HG02884 (cell line): ENCODE measurements around the gene RIIAD1.

Experiments used
- ATAC-seq: cut with Tn5 transposase; IDR thresholded peaks from one replicate; pipeline ENCODE4 v1.9.1; 2021; ENCODE audit warnings: mild to moderate bottlenecking, moderate library complexity; ENCODE audit not compliant: unreplicated experiment

Gene RIIAD1

DNA sequence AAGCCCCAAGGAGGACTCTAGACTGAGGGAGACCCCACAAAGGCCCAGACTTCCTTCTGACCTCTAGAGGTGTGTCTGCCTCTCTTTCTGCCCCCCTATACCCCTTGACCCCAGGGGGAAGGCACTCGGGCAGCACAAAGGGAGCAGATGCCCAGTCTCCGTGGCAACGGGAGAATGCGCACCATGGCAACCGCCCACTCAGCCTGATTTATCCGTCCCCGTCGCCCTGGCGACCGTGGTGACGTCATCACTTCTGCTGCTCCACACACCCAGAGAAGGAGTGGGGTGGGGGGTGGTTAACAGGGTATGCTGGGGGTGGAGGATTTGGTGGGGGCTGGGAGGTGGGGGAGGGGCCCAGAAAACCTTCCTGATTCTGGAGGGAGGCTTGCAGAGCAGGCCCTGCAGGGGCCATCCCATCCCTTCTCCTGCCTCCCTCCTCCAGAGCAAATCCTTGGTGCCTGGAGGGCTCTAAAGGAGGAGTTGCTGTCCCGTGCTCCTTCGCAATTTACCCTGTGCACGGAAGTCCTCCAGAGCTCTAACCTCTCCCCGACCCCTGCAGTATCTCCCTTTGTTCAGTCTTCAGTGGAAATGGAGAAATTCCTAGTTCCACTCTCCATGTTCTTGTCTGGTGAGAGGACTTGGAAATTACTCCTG is 11.0 kb upstream of the RIIAD1 start:
- ATAC-seq, result no peak

DNA sequence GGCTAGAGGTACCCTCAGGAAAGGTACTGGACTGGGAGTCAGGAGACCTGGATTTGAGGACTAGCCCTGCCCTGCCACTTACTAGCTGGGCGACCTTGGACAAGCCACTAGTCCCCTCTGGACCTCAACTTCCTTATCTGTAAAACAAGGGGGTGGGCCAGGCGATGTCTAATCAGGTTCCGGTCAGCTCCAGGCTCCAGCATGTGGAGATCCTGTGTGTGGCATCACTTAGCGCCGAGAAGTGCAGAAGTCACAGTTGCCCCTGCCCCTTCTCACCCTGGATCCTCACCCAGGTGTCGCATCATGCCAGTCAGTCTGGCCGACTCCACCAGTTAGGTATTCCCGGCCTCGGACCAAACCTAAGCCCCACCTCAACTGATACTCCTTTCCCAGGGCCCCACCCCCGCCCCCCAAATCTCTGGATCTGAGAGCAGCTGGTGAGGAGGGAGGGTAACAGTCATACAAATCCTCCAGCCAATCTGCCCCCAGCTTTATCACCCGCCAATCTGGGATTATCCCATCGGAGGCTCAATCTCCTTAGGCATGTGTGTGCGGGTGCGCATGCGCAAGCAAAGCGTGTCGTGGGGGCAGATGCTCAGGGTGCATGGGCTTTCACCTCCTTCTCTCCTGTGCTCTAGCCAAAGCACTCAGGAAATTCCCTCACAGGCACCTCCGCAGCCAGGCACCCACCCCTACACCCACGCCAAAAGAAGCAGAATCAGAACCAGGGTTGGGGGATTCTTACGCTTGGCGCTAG is 10.1 kb upstream of the RIIAD1 start:
- no peak for ATAC-seq

DNA sequence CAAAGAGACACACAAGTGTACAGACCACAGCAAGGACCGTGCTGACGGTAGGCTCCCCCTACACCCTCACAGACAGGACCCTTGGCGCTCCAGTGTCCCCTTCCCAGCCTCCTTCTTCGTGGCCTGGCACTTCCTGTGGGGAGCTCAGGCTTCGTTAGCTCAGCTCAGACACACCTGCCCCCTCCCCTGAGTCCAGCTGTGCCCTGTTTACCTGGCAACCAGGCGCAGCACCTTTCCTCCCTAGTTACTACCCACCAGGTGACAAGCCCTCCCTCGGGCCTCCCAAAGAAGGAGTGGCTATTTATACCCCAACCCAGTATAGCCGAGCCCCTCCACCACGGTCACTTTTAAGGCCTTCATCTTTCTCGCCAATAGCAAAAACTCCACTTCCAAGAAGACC is 9.4 kb upstream of the RIIAD1 start:
- no peak for ATAC-seq

GRCh38 chr1:151713044-151713443 is 8.3 kb upstream of the RIIAD1 start:
- no peak for ATAC-seq

- no peak for ATAC-seq
Observed at GRCh38 chr1:151713874-151714273, 7.4 kb upstream of the RIIAD1 start.

DNA sequence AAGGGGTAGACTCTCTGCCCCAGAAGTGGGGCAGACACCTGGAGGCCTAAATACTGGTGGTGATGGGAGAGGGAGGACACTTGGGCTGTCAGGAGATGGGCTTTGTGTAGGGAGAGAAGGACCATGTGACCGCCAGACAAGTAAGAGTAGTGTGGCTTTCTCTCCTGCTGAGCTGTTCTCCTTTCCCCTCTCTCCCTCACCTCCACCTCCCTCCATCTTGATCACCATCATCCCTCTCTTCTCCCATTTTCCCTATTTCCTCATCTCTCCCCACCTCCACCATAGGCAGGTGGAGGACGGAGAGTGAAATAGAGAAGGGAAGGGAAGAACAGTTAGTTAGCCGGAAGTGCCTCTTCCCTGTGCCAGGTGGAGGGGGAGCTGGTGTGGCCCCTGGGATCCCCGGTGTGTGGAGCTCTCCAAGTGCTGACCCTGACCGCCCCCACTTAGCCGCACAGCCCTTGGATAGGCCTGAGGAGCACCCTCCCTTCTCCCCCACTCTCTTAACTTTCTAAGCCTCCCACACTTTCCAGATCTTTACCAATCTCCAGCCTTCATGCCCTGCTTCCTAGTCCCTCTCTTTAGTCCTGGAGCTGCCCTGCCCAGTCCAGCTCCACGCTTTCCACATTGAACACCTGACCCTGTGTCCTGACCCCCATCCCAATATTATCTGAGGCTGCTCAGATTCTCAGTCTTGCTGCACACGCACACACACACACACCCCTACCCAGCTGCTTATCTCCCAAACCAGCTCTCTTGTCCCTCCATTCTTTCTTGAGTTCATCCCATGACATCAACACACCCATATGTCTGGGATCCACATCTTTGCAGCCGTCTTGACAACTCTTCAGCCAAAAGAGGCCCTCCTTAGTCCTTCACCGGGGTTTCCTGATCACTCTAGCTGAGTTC is 6.2 kb upstream of the RIIAD1 start:
- no peak for ATAC-seq

DNA sequence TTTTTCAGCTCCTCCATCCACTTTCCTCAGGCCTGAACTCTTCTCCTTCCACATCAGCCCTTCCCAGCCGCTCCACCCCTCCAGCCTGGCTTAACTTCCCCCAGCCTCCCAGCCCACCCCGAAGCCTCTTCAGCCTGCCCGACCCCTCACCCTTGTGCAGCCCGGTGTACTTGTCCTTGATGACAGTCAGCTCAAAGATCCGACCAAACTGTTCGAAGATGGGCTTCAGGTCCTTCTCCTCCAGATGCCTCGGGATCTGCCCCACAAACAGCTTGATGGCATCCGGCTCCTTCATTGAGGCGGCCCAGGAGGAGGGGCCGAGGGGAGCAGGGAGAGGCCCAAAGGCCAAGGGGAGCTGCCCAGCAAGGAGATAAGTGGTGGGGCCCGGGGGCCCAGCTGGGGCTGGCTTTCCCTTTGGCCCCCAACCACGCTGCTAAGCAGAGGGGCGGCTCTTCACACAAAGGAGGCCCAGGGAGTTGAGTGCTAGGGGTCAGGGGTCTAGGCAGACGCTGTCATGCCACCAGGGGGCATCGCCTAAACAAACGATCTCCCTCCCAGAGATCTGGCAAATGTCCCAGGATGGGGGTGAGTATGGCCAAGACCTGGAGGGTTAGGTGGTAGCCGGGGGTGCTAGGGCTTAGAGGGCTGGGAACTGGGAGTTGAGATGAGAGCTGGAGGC is 5.5 kb upstream of the RIIAD1 start:
- ATAC-seq, result no peak

DNA sequence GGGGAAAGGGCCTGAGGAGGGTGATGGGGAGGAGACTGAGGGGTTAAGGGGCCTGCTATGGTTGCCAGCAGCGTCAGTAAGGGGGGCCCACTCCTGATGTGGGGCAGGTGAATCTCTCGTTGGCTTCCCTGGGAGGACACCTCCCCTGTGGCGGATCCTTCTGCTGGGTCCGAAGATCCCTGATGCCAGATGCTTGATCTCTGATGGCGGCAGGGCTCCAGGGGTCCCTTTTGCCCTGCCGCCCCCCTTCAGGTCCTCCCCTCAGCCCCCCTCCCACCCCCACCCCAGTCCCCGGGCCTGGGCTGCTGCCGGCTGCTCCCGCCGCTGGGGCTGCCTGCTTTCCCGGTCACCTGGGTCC is 4.9 kb upstream of the RIIAD1 start:
- no peak for ATAC-seq

DNA sequence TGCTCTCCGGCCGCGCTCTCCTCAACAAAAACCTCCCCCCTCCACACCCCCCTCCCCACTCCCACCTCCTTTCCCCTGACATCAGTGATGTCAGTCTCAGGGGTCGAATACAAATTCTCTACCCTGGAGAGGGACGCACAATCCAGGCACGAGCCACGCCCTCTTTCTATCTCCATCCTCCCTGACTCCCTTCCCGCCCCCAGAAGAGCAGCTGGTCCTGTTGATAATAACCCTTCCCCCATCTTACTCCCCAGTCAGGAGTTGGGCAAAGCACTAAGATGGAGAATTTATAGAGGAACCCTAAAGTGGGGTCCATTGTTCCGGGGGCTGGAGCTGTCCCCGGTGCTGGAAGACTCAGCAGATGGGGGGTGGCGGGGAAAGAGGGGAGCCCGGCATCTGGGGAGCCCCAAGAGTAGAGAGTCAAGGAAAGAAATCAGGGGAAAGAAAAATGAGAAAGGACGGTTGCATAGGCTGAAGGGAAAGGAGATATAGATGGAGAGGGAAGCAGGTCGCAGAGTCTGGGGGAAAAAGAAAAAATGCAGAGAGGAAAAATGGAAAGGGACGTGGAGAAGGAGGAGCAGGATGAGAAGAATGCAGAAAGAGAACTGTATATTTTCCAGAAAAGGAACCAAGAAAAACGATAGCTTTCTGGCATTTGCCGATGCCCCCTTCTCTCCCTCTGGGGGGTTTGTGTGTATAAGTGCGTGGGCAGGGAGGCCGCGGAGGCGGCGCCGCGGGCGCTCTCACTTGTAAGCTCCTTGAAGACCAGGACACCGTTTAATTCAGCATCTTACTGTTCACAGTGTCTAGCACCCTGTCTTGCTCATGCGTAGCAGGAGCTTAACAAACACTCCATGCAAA is 4.3 kb upstream of the RIIAD1 start, which contains the start of gene CELF3:
Gene CELF3 (minus strand): TSS at position 33 of the 861 bp plus-strand sequence. CDS start 783 bp downstream, outside the sequence.
- ATAC-seq, result no peak

GRCh38 chr1:151718011-151718431 is 3.3 kb upstream of the RIIAD1 start:
- no peak for ATAC-seq

- ATAC-seq, result no peak
Observed at GRCh38 chr1:151718666-151719065, 2.7 kb upstream of the RIIAD1 start.

- ATAC-seq, result no peak
Observed at GRCh38 chr1:151720125-151720524, 1.2 kb upstream of the RIIAD1 start.

GRCh38 chr1:151720554-151720953 is 768 bp upstream of the RIIAD1 start:
- ATAC-seq, result no peak

GRCh38 chr1:151721788-151722510 is 627 bp downstream of the RIIAD1 start:
- ATAC-seq, result no peak

DNA sequence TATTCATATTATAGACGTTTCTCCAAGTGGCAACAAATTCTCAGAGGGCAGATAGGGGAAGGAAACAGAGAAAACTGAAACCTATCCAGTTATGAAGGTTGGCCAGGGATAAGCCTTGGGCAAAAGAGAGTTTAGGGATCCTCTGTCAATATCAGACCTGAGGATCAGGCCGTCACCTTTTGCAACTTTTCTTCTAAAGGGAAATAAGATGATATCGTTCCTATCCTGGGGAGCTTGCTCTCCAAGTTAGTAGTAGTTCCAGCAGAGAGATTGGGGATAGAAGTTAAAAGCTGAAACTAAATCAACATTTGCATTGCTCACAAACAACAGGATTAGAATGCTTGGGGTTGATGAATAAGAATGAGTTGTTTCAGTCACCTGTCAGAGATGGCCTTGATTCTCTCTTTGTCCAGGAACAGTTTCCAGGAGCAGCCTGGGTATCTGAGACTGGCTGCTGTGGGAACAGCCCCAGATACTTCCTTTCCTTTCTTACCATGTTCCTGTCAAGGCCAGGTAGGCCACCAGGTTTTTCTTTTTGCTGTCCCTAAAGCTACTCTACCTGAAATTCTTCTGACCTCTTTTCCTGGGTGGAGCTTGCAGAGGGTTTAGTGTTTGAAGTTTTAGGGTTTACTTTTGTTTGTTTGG is 2.5 kb downstream of the RIIAD1 start:
- ATAC-seq, result no peak

GRCh38 chr1:151728151-151729054 is 7.1 kb downstream of the RIIAD1 start:
- no peak for ATAC-seq

DNA sequence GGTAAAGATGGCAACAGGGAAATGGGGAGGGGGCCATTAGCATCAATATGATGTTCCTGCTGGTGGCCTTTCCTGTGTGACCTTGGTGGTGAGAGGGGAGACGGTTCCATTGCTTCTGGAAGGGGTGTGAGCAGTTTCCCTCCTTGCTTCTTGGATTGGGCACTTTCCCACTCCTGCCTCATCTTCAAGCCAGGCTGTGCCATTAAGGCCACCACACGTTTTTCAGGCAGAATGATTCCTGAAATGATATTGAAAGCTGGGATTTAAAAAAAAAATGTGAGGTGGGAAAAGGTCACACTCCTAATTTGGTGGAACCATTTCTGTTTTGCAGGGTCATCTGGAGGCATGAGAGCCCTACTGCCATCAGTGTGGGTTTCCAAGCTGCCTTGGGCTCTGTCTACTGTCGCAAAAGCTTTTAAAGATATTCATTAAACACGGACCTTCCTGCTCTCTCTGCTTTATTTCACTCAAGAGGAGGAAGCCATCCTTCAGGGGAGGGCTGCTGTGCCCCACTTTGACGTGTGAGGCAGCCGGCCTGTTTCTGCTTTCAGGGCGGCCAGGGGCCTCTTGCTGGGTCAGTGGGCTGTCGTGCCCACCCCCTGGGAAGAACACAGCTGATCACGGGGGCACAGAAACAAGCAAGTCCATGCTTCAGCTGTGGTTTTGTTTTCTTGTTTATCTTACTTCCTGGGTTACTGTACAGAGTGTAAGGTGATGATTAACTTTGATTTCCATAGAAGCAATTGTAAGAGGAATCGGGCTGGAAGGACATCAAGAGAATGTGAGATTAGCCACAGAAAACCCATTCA is 8.0 kb downstream of the RIIAD1 start:
- no peak for ATAC-seq
